ENCODE measurements around the gene SNRNP70. TPM values are rescaled to one million over a fixed set of nuclear protein-coding genes. Genes with fewer than 3 reads are reported as not detected.
A peak's percentile ranks its signal among the peaks of the same experiment; 100 is the strongest.
"Not testable (repeated sequence)": the region's sequence is repeated elsewhere in the genome, so short reads cannot be mapped to it uniquely, and the experiment has no call there.

Gene SNRNP70
- total and polyA plus RNA-seq, 4 donors: 125 to 463 (median 293) TPM

- H3K9me3 ChIP-seq (ENCODE audit: control insufficient read depth, insufficient read depth, low read length): no peaks in the 10 kb centered on the region
- no peak for DNase-seq (ENCODE audit: low read depth in 4 of 6, low spot score in 6 of 6)
- H3K4me3 ChIP-seq (ENCODE audit: low read depth, low read length): peak overlapping the region; percentile 71
- peaks cover 52% of the 10 kb centered on the region for H3K4me1 ChIP-seq (ENCODE audit: control insufficient read depth, insufficient read depth, low read length)
- peaks cover 18% of the 10 kb centered on the region for H3K36me3 ChIP-seq (ENCODE audit: control insufficient read depth, insufficient read depth, low read length)
- H3K27me3 ChIP-seq (ENCODE audit: control insufficient read depth, insufficient read depth, low read length): peaks cover 5% of the 10 kb centered on the region
- H3K27ac ChIP-seq (ENCODE audit: low read depth, low read length): peak overlapping the region; percentile 93
- WGBS (ENCODE audit: insufficient coverage): 74% methylated on average over 23 of the region's 26 CpGs
Measured at GRCh38 chr19:49117677-49118564, 32.7 kb downstream of the SNRNP70 start.

GRCh38 chr19:49118565-49119410 lies 33.5 kb downstream of the SNRNP70 start, which contains the start of gene C19orf73:
TSS of gene C19orf73 (minus strand) at chr19:49119143. CDS start at chr19:49119022, 121 bp downstream.
- peak in 5 of 6 donors; percentile 89 to 99 (median 93) for DNase-seq (ENCODE audit: low read depth in 4 of 6, low spot score in 6 of 6)
- WGBS (ENCODE audit: insufficient coverage): under 1% methylated on average over 85 of the region's 85 CpGs
- Histone ChIP-seq H3K27ac (ENCODE audit: low read depth, low read length) (peak within 1 kb of the TSS; percentile 93), H3K4me3 (ENCODE audit: low read depth, low read length) (peak within 1 kb of the TSS; percentile 71), H3K36me3 (ENCODE audit: control insufficient read depth, insufficient read depth, low read length) (peaks cover 18% of the 10 kb centered on the region), H3K4me1 (ENCODE audit: control insufficient read depth, insufficient read depth, low read length) (peaks cover 44% of the 10 kb centered on the region), H3K27me3 (ENCODE audit: control insufficient read depth, insufficient read depth, low read length) (peaks cover 5% of the 10 kb centered on the region), H3K9me3 (ENCODE audit: control insufficient read depth, insufficient read depth, low read length) (no peaks in the 10 kb centered on the region)

GRCh38 chr19:49119411-49120324 lies 34.4 kb downstream of the SNRNP70 start, which contains the start of gene PPFIA3:
TSS of gene PPFIA3 (plus strand) at chr19:49119544. CDS start at chr19:49127874, 8,330 bp downstream.
- under 1% methylated on average over 83 of the region's 90 CpGs for WGBS (ENCODE audit: insufficient coverage)
- Histone ChIP-seq H3K9me3 (ENCODE audit: control insufficient read depth, insufficient read depth, low read length) (no peaks in the 10 kb centered on the region), H3K27ac (ENCODE audit: low read depth, low read length) (peak within 1 kb of the TSS; percentile 93), H3K4me1 (ENCODE audit: control insufficient read depth, insufficient read depth, low read length) (peaks cover 42% of the 10 kb centered on the region), H3K36me3 (ENCODE audit: control insufficient read depth, insufficient read depth, low read length) (peaks cover 18% of the 10 kb centered on the region), H3K4me3 (ENCODE audit: low read depth, low read length) (peak within 1 kb of the TSS; percentile 71), H3K27me3 (ENCODE audit: control insufficient read depth, insufficient read depth, low read length) (peaks cover 5% of the 10 kb centered on the region)
- peak in 2 of 6 donors; percentile 49 to 68 for DNase-seq (ENCODE audit: low read depth in 4 of 6, low spot score in 6 of 6)

GRCh38 chr19:49120325-49120683 lies 35.1 kb downstream of the SNRNP70 start:
- H3K27me3 ChIP-seq (ENCODE audit: control insufficient read depth, insufficient read depth, low read length): peaks cover 5% of the 10 kb centered on the region
- DNase-seq (ENCODE audit: low read depth in 4 of 6, low spot score in 6 of 6): no peak
- H3K4me1 ChIP-seq (ENCODE audit: control insufficient read depth, insufficient read depth, low read length): peaks cover 40% of the 10 kb centered on the region
- no peak overlapping the region for H3K4me3 ChIP-seq (ENCODE audit: low read depth, low read length)
- 8% methylated on average over 16 of the region's 16 CpGs for WGBS (ENCODE audit: insufficient coverage)
- H3K9me3 ChIP-seq (ENCODE audit: control insufficient read depth, insufficient read depth, low read length): no peaks in the 10 kb centered on the region
- no peak overlapping the region for H3K27ac ChIP-seq (ENCODE audit: low read depth, low read length)
- peaks cover 18% of the 10 kb centered on the region for H3K36me3 ChIP-seq (ENCODE audit: control insufficient read depth, insufficient read depth, low read length)

- H3K27ac ChIP-seq (ENCODE audit: low read depth, low read length): no peak overlapping the region
- no peak overlapping the region for H3K4me3 ChIP-seq (ENCODE audit: low read depth, low read length)
- no peak for DNase-seq (ENCODE audit: low read depth in 4 of 6, low spot score in 6 of 6)
- WGBS (ENCODE audit: insufficient coverage): 100% methylated on average over 1 of the region's 2 CpGs
- no peaks in the 10 kb centered on the region for H3K9me3 ChIP-seq (ENCODE audit: control insufficient read depth, insufficient read depth, low read length)
- peaks cover 5% of the 10 kb centered on the region for H3K27me3 ChIP-seq (ENCODE audit: control insufficient read depth, insufficient read depth, low read length)
- peaks cover 36% of the 10 kb centered on the region for H3K4me1 ChIP-seq (ENCODE audit: control insufficient read depth, insufficient read depth, low read length)
- H3K36me3 ChIP-seq (ENCODE audit: control insufficient read depth, insufficient read depth, low read length): peaks cover 16% of the 10 kb centered on the region
Measured at GRCh38 chr19:49120868-49121267, 35.6 kb downstream of the SNRNP70 start.

- not testable (repeated sequence) for H3K27ac ChIP-seq (ENCODE audit: low read depth, low read length); H3K36me3 ChIP-seq (ENCODE audit: control insufficient read depth, insufficient read depth, low read length); H3K9me3 ChIP-seq (ENCODE audit: control insufficient read depth, insufficient read depth, low read length); H3K27me3 ChIP-seq (ENCODE audit: control insufficient read depth, insufficient read depth, low read length); DNase-seq (ENCODE audit: low read depth in 4 of 6, low spot score in 6 of 6); H3K4me3 ChIP-seq (ENCODE audit: low read depth, low read length)
- 95% methylated on average over 4 of the region's 10 CpGs for WGBS (ENCODE audit: insufficient coverage)
- H3K4me1 ChIP-seq (ENCODE audit: control insufficient read depth, insufficient read depth, low read length): peaks cover 36% of the 10 kb centered on the region
Measured at GRCh38 chr19:49121841-49122240, 36.6 kb downstream of the SNRNP70 start.

- H3K4me3 ChIP-seq (ENCODE audit: low read depth, low read length); H3K36me3 ChIP-seq (ENCODE audit: control insufficient read depth, insufficient read depth, low read length); DNase-seq (ENCODE audit: low read depth in 4 of 6, low spot score in 6 of 6); H3K27ac ChIP-seq (ENCODE audit: low read depth, low read length); H3K9me3 ChIP-seq (ENCODE audit: control insufficient read depth, insufficient read depth, low read length); H3K27me3 ChIP-seq (ENCODE audit: control insufficient read depth, insufficient read depth, low read length): not testable (repeated sequence)
- WGBS (ENCODE audit: insufficient coverage): 91% methylated on average over 11 of the region's 11 CpGs
- peaks cover 33% of the 10 kb centered on the region for H3K4me1 ChIP-seq (ENCODE audit: control insufficient read depth, insufficient read depth, low read length)
Measured at GRCh38 chr19:49123285-49123684, 38.0 kb downstream of the SNRNP70 start.

GRCh38 chr19:49125025-49125731 lies 39.9 kb downstream of the SNRNP70 start:
- Histone ChIP-seq H3K9me3 (ENCODE audit: control insufficient read depth, insufficient read depth, low read length) (no peaks in the 10 kb centered on the region), H3K27ac (ENCODE audit: low read depth, low read length) (no peak overlapping the region), H3K36me3 (ENCODE audit: control insufficient read depth, insufficient read depth, low read length) (peaks cover 18% of the 10 kb centered on the region), H3K4me1 (ENCODE audit: control insufficient read depth, insufficient read depth, low read length) (peaks cover 28% of the 10 kb centered on the region), H3K27me3 (ENCODE audit: control insufficient read depth, insufficient read depth, low read length) (peaks cover 2% of the 10 kb centered on the region), H3K4me3 (ENCODE audit: low read depth, low read length) (no peak overlapping the region)
- no peak for DNase-seq (ENCODE audit: low read depth in 4 of 6, low spot score in 6 of 6)
- 31% methylated on average over 14 of the region's 23 CpGs for WGBS (ENCODE audit: insufficient coverage)
